A549 (cell line): ENCODE results near the gene GNG10. TPM values are rescaled to one million over a fixed set of nuclear protein-coding genes. Genes with fewer than 3 reads are reported as not detected.

Experiments
- ATAC-seq, 2 experiments: fragments of 200-7000 bp in 1 of 2; fragments of >200 bp in 1 of 2; cut with Nextera tagmentation in 1 of 2; cut with Tn5 transposase in 1 of 2; 3 replicates each; pipeline versions ENCODE4 v1.8.0 to v1.9.1; 2018 to 2020; ENCODE audit warnings: mild to moderate bottlenecking in 1 of 2, moderate library complexity in 1 of 2
- CTCF ChIA-PET: fragments of 300-600 bp; sonication (Branson Sonifier 250); formaldehyde crosslinking; extraction: SDS; loops from one replicate; lab custom pipeline; 2021; ENCODE audit warnings: antibody characterized with exemption, inconsistent platforms; lab: Yijun Ruan, JAX
- POLR2A ChIA-PET: fragments of 350-600 bp; formaldehyde crosslinking; extraction: SDS; loops from one replicate; lab custom pipeline; 2021; ENCODE audit warnings: antibody characterized with exemption, inconsistent platforms; lab: Yijun Ruan, JAX
- DNase-seq, 2 experiments: peaks; one replicate each; pipeline versions ENCODE4 v3.0.0 to v3.0.0-alpha.2; 2011 to 2016; ENCODE audit warnings: low read depth in 1 of 2, low spot score in 1 of 2
- FAIRE-seq: peaks from 2 replicates; lab custom pipeline; 2011; peaks lifted over from hg19 to GRCh38; lab: Jason Lieb, UNC
- H3K27ac ChIP-seq, 2 experiments: fragments of >200 bp; sonication (Bioruptor Twin); formaldehyde crosslinking; 3 replicates each; pipeline ENCODE4 v1.5.1; 2016 to 2017
- H3K4me1 ChIP-seq: fragments of >200 bp; sonication (Bioruptor Twin); formaldehyde crosslinking; 3 replicates; pipeline ENCODE4 v1.6.1; 2016
- H3K4me2 ChIP-seq: fragments of >200 bp; sonication (Bioruptor Twin); formaldehyde crosslinking; 3 replicates; pipeline ENCODE4 v1.6.1; 2016
- H3K4me3 ChIP-seq: fragments of >200 bp; sonication (Bioruptor Twin); formaldehyde crosslinking; 3 replicates; pipeline ENCODE4 v1.5.1; 2016
- H3K9me3 ChIP-seq: fragments of >200 bp; sonication (Bioruptor Twin); formaldehyde crosslinking; 3 replicates; pipeline ENCODE4 v1.6.1; 2016
- CEBPB ChIP-seq, 2 experiments: fragments of >200 bp in 1 of 2; sonication (Bioruptor Twin) in 1 of 2; formaldehyde crosslinking in 1 of 2; IDR thresholded peaks; 2 replicates each; pipeline ENCODE4 v1.6.1; 2012 to 2016
- CHD2 ChIP-seq: fragments of 150-350 bp; IDR thresholded peaks from 2 replicates; pipeline ENCODE4 v1.6.1; 2014; ENCODE audit warnings: low read length; ENCODE audit not compliant: partially characterized antibody
- CHD4 ChIP-seq: fragments of 200-600 bp; sonication (generic); IDR thresholded peaks from 2 replicates; pipeline ENCODE4 v1.6.1; 2016; ENCODE audit warnings: antibody characterized with exemption, mild to moderate bottlenecking, borderline replicate concordance
- CTCF ChIP-seq: fragments of >200 bp; sonication (Bioruptor Twin); formaldehyde crosslinking; IDR thresholded peaks from 3 replicates; pipeline ENCODE4 v1.5.1; 2016
- EP300 ChIP-seq, 2 experiments: fragments of >200 bp; sonication (Bioruptor Twin); formaldehyde crosslinking; IDR thresholded peaks; 2 replicates in 1 of 2; 3 replicates in 1 of 2; pipeline ENCODE4 v1.6.1; 2016 to 2017
- ESRRA ChIP-seq: fragments of 150-350 bp; IDR thresholded peaks from 2 replicates; pipeline ENCODE4 v1.6.1; 2014; ENCODE audit warnings: mild to moderate bottlenecking, low read length, borderline replicate concordance
- FOSB ChIP-seq: fragments of 250-450 bp; sonication (Bioruptor Pico); IDR thresholded peaks from 2 replicates; pipeline ENCODE4 v1.5.0; 2020; ENCODE audit warnings: mild to moderate bottlenecking, moderate library complexity
- GATA3 ChIP-seq: IDR thresholded peaks from 2 replicates; pipeline ENCODE4 v1.6.1; 2012; ENCODE audit warnings: borderline replicate concordance
- HOXB13 ChIP-seq: fragments of 250-450 bp; sonication (Bioruptor Pico); IDR thresholded peaks from 2 replicates; pipeline ENCODE4 v1.5.0; 2020; ENCODE audit warnings: low read depth, mild to moderate bottlenecking, moderate library complexity
- JUNB ChIP-seq: fragments of >200 bp; sonication (Bioruptor Twin); formaldehyde crosslinking; IDR thresholded peaks from 2 replicates; pipeline ENCODE4 v1.6.1; 2016
- KDM5A ChIP-seq: fragments of 200-600 bp; sonication (generic); IDR thresholded peaks from 2 replicates; pipeline ENCODE4 v1.6.1; 2016; ENCODE audit warnings: antibody characterized with exemption, mild to moderate bottlenecking
- MAFK ChIP-seq: fragments of 450-650 bp; IDR thresholded peaks from 2 replicates; pipeline ENCODE4 v1.6.1; 2014; ENCODE audit not compliant: partially characterized antibody
- MYC ChIP-seq: IDR thresholded peaks from 2 replicates; pipeline ENCODE4 v1.6.1; 2012; ENCODE audit warnings: mild to moderate bottlenecking, inconsistent platforms, low read length, improper control_type of control experiment, borderline replicate concordance
- RAD21 ChIP-seq, 2 experiments: fragments of >200 bp in 1 of 2; sonication (Bioruptor Twin) in 1 of 2; formaldehyde crosslinking in 1 of 2; IDR thresholded peaks in 1 of 2; conservative IDR thresholded peaks in 1 of 2; 2 replicates in 1 of 2; 3 replicates in 1 of 2; pipeline ENCODE4 v1.6.1; 2012 to 2018; ENCODE audit warnings: inconsistent platforms in 1 of 2
- REST ChIP-seq: fragments of 200-600 bp; sonication (generic); IDR thresholded peaks from 2 replicates; pipeline ENCODE4 v1.6.1; 2016; ENCODE audit warnings: antibody characterized with exemption, mild to moderate bottlenecking, moderate library complexity
- RFX5 ChIP-seq: fragments of 450-650 bp; IDR thresholded peaks from 2 replicates; pipeline ENCODE4 v1.7.1; 2014; ENCODE audit warnings: antibody characterized with exemption, mild to moderate bottlenecking, moderate library complexity
- RNF2 ChIP-seq: fragments of 200-600 bp; sonication (generic); IDR thresholded peaks from 2 replicates; pipeline ENCODE4 v1.6.1; 2016; ENCODE audit warnings: low read depth, mild to moderate bottlenecking, antibody characterized with exemption, moderate library complexity, borderline replicate concordance
- SMC3 ChIP-seq: fragments of >200 bp; sonication (Bioruptor Twin); formaldehyde crosslinking; IDR thresholded peaks from 3 replicates; pipeline ENCODE4 v1.6.1; 2018; ENCODE audit warnings: inconsistent platforms
- SREBF2 ChIP-seq: fragments of 450-650 bp; IDR thresholded peaks from 2 replicates; pipeline ENCODE4 v1.6.1; 2014; ENCODE audit warnings: mild to moderate bottlenecking, moderate library complexity
- TFCP2L1 ChIP-seq: fragments of 250-450 bp; sonication (Bioruptor Pico); IDR thresholded peaks from 2 replicates; pipeline ENCODE4 v1.5.0; 2021; ENCODE audit warnings: mild to moderate bottlenecking
- TP53 ChIP-seq: fragments of 250-450 bp; sonication (Bioruptor Pico); IDR thresholded peaks from 2 replicates; pipeline ENCODE4 v1.5.0; 2021; ENCODE audit warnings: mild to moderate bottlenecking, moderate library complexity
- ZC3H11A ChIP-seq: fragments of 450-650 bp; IDR thresholded peaks from 2 replicates; pipeline ENCODE4 v1.6.1; 2014; ENCODE audit warnings: antibody characterized with exemption, mild to moderate bottlenecking
- ZNF302 ChIP-seq: fragments of 250-450 bp; sonication (Bioruptor Pico); IDR thresholded peaks from 2 replicates; pipeline ENCODE4 v1.9.0; 2021; ENCODE audit warnings: inconsistent platforms, mild to moderate bottlenecking, moderate library complexity
- ZSCAN20 ChIP-seq: fragments of 250-450 bp; sonication (Bioruptor Pico); IDR thresholded peaks from 2 replicates; pipeline ENCODE4 v1.8.0; 2022; ENCODE audit warnings: mild to moderate bottlenecking, moderate library complexity
- WGBS: methylation state at CpG from one replicate; pipeline ENCODE4 v1.1.6; 2017; ENCODE audit errors: missing lambda C conversion rate; 5-methylcytosine and 5-hydroxymethylcytosine counted together
- polyA plus RNA-seq, 4 experiments: library from polyadenylated mRNA; depleted of rRNA in 3 of 4; stranded (reverse); fragments of >200 nt; fragmentation: RNase III in 1 of 4; extraction: RNeasy Plus Mini Kit Qiagen cat#74134 plus additional on column Dnase treatment in 1 of 4; gene quantifications; 2 replicates in 3 of 4; 3 replicates in 1 of 4; pipeline ENCODE4 v1.2.3, GENCODE V29; 2011 to 2017
- TF ChIP-seq, protein P1 (sequence below): IDR thresholded peaks from 2 replicates; pipeline ENCODE4 v1.6.1; 2012; ENCODE audit warnings: low read depth, borderline replicate concordance

GNG10 gene
- polyA plus RNA-seq, 2 of the 4 experiments (the other 2 are of a cell fraction), result 70.8 to 102 TPM

GRCh38 chr9:111674319-111674718 is 12.9 kb downstream of the GNG10 start:
- WGBS, result 97% methylated on average over 2 of the region's 2 CpGs

GRCh38 chr9:111676116-111676515 is 14.7 kb downstream of the GNG10 start:
- no peak overlapping the region for H3K4me3 ChIP-seq
- H3K27ac ChIP-seq, result no peak overlapping the region
- ChIA-PET CTCF (interaction anchor here (0.8 to 1.5 kb wide), 2 partner anchors 12 to 329 kb away, joined by 3 read pairs; no protein-coding TSS in a partner anchor), POLR2A (no interaction called here)
- no peak for ATAC-seq
- no peak for FAIRE-seq
- no peaks in the 10 kb centered on the region for H3K4me1 ChIP-seq
- H3K4me2 ChIP-seq, result no peak overlapping the region
- 87% methylated on average over 3 of the region's 3 CpGs for WGBS
- TF ChIP-seq MYC (no peak), CEBPB (IDR thresholded peaks at IDR 0.05) (no peak), MAFK (peak; percentile 28), TP53 (CRISPR knock-in tag) (no peak), JUNB (no peak), KDM5A (no peak), RFX5 (no peak), CHD2 (no peak), SMC3 (no peak)
- DNase-seq, result no peak
- no peaks in the 10 kb centered on the region for H3K9me3 ChIP-seq

More at GRCh38 chr9:111674319-111674718, 12.9 kb downstream of the GNG10 start:
- POLR2A ChIA-PET, result no interaction called here
- no peak for ATAC-seq
- CTCF ChIA-PET, result interaction anchor here (0.9 kb wide), 1 partner anchor 401 kb away, joined by 3 read pairs; no protein-coding TSS in a partner anchor
- no peak for DNase-seq
- H3K27ac ChIP-seq, result no peak overlapping the region
- no peak overlapping the region for H3K4me2 ChIP-seq
- FAIRE-seq, result no peak
- no peaks in the 10 kb centered on the region for H3K9me3 ChIP-seq
- no peak for TF ChIP-seq FOSB (CRISPR knock-in tag)
- TF ChIP-seq CHD4, result no peak
- no peak for TF ChIP-seq CHD2
- TF ChIP-seq TP53 (CRISPR knock-in tag), result no peak
- TF ChIP-seq, protein P1, sequence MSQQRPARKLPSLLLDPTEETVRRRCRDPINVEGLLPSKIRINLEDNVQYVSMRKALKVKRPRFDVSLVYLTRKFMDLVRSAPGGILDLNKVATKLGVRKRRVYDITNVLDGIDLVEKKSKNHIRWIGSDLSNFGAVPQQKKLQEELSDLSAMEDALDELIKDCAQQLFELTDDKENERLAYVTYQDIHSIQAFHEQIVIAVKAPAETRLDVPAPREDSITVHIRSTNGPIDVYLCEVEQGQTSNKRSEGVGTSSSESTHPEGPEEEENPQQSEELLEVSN, result no peak
- no peak for TF ChIP-seq MYC
- TF ChIP-seq GATA3, result no peak
- TF ChIP-seq ZSCAN20 (CRISPR knock-in tag), result no peak
- no peak for TF ChIP-seq REST
- no peak for TF ChIP-seq ZC3H11A
- TF ChIP-seq RFX5, result no peak
- no peak for TF ChIP-seq EP300 (IDR thresholded peaks at IDR 0.05)
- H3K4me1 ChIP-seq, result no peaks in the 10 kb centered on the region
- H3K4me3 ChIP-seq, result no peak overlapping the region

- no peak overlapping the region for H3K4me2 ChIP-seq
- ChIA-PET POLR2A (no interaction called here), CTCF (interaction anchor here (0.6 kb wide), 1 partner anchor 166 kb away, joined by 4 read pairs; no protein-coding TSS in a partner anchor)
- DNase-seq (no peak), ATAC-seq (no peak), FAIRE-seq (no peak)
- H3K4me3 ChIP-seq, result no peak overlapping the region
- no peaks in the 10 kb centered on the region for H3K4me1 ChIP-seq
- 94% methylated on average over 5 of the region's 5 CpGs for WGBS
- no peaks in the 10 kb centered on the region for H3K9me3 ChIP-seq
- H3K27ac ChIP-seq, result no peak overlapping the region
- TF ChIP-seq REST, result no peak
- TF ChIP-seq RAD21 (conservative IDR thresholded peaks at IDR 0.05 in 1 of 2, IDR thresholded peaks at IDR 0.05 in 1 of 2), result no peak
- no peak for TF ChIP-seq RNF2
- no peak for TF ChIP-seq ZNF302 (CRISPR knock-in tag)
- TF ChIP-seq RFX5, result no peak
- no peak for TF ChIP-seq MAFK
- TF ChIP-seq SREBF2, result no peak
- TF ChIP-seq TFCP2L1 (CRISPR knock-in tag), result no peak
- no peak for TF ChIP-seq EP300 (IDR thresholded peaks at IDR 0.05)
- TF ChIP-seq CEBPB (IDR thresholded peaks at IDR 0.05), result no peak
- TF ChIP-seq ESRRA, result no peak
- TF ChIP-seq CTCF, result no peak
- TF ChIP-seq HOXB13, result no peak
These were observed 16.9 kb downstream of the GNG10 start for GRCh38 chr9:111678293-111678692.
